CD14-positive monocyte (primary cell): ENCODE data around the gene KIAA0753. TPM values are rescaled to one million over a fixed set of nuclear protein-coding genes. Genes with fewer than 3 reads are reported as not detected.

Experiments
- DNase-seq, 3 donors: peaks; one replicate each; pipeline ENCODE4 v3.0.0-alpha.2; 2011 to 2022
- H2AFZ ChIP-seq: 2 replicates; pipeline ENCODE4 v1.6.0; 2012; ENCODE audit warnings: mild to moderate bottlenecking, low read depth, low read length, inconsistent platforms; ENCODE audit not compliant: insufficient read depth, poor library complexity, severe bottlenecking
- H3K27ac ChIP-seq, 2 donors: 1 replicate in 1 of 2; 2 replicates in 1 of 2; pipeline ENCODE4 v1.5.1; 2012 to 2013; ENCODE audit warnings: low read length in 2 of 2, control low read depth in 1 of 2, inconsistent platforms in 1 of 2, low read depth in 1 of 2, mild to moderate bottlenecking in 1 of 2
- H3K27me3 ChIP-seq, 2 donors: one replicate each; pipeline versions ENCODE4 v1.6.0 to v1.6.1; 2011 to 2013; ENCODE audit warnings: low read length in 2 of 2; ENCODE audit not compliant: control insufficient read depth in 2 of 2, insufficient read depth in 2 of 2
- H3K36me3 ChIP-seq, 2 donors: replicated peaks in 1 of 2; 1 replicate in 1 of 2; 2 replicates in 1 of 2; pipeline versions ENCODE4 v1.5.1 to v1.6.1; 2012 to 2013; ENCODE audit warnings: low read length in 2 of 2, control low read depth in 1 of 2, inconsistent platforms in 1 of 2, mild to moderate bottlenecking in 1 of 2; ENCODE audit not compliant: insufficient read depth in 2 of 2, control insufficient read depth in 1 of 2
- H3K4me1 ChIP-seq, 2 donors: 1 replicate in 1 of 2; 2 replicates in 1 of 2; pipeline versions ENCODE4 v1.5.1 to v1.6.1; 2012 to 2013; ENCODE audit warnings: low read length in 2 of 2, control low read depth in 1 of 2, inconsistent platforms in 1 of 2, mild to moderate bottlenecking in 1 of 2, moderate library complexity in 1 of 2; ENCODE audit not compliant: insufficient read depth in 2 of 2, control insufficient read depth in 1 of 2
- H3K4me2 ChIP-seq: replicated peaks from 2 replicates; pipeline ENCODE3; 2012; ENCODE audit warnings: low read length, moderate library complexity, mild to moderate bottlenecking; ENCODE audit not compliant: poor library complexity, severe bottlenecking; ENCODE audit errors: extremely low read depth
- H3K4me3 ChIP-seq, 3 experiments: fragments of 200-600 bp in 1 of 3; sonication (generic) in 1 of 3; replicated peaks in 1 of 3; 1 replicate in 2 of 3; 2 replicates in 1 of 3; pipeline ENCODE4 v1.5.1; 2011 to 2013; ENCODE audit warnings: low read length in 3 of 3, mild to moderate bottlenecking in 3 of 3, control low read depth in 2 of 3, low read depth in 2 of 3, inconsistent platforms in 1 of 3, moderate library complexity in 1 of 3
- H3K79me2 ChIP-seq: 2 replicates; pipeline ENCODE4 v1.6.0; 2012; ENCODE audit warnings: mild to moderate bottlenecking, control low read depth, inconsistent platforms, low read length, moderate library complexity; ENCODE audit not compliant: insufficient read depth
- H3K9ac ChIP-seq: 2 replicates; pipeline ENCODE4 v1.6.0; 2017; ENCODE audit warnings: low read length, mild to moderate bottlenecking; ENCODE audit not compliant: insufficient read depth, poor library complexity, severe bottlenecking
- H3K9me3 ChIP-seq, 2 donors: replicated peaks in 1 of 2; 1 replicate in 1 of 2; 2 replicates in 1 of 2; pipeline versions ENCODE4 v1.5.1 to v1.6.1; 2012 to 2013; ENCODE audit warnings: low read length in 2 of 2, control low read depth in 1 of 2; ENCODE audit not compliant: control insufficient read depth in 1 of 2, insufficient read depth in 1 of 2
- H4K20me1 ChIP-seq: 2 replicates; pipeline ENCODE4 v1.6.0; 2012; ENCODE audit warnings: mild to moderate bottlenecking, low read length, control low read depth, moderate library complexity; ENCODE audit not compliant: insufficient read depth
- H3K27ac Mint-ChIP-seq, 7 donors: one replicate each; pipeline ENCODE4 v1.8.0; 2020; ENCODE audit warnings: mild to moderate bottlenecking in 7 of 7, mixed read lengths in 7 of 7, moderate library complexity in 6 of 7, inconsistent platforms in 2 of 7
- H3K27me3 Mint-ChIP-seq, 3 donors: one replicate each; pipeline ENCODE4 v1.8.0; 2021 to 2022; ENCODE audit warnings: low read depth in 3 of 3, mild to moderate bottlenecking in 3 of 3, mixed read lengths in 3 of 3, moderate library complexity in 3 of 3, inconsistent platforms in 1 of 3
- H3K36me3 Mint-ChIP-seq, 2 donors: one replicate each; pipeline ENCODE4 v1.8.0; 2020; ENCODE audit warnings: mixed read lengths in 2 of 2, inconsistent platforms in 1 of 2, mild to moderate bottlenecking in 1 of 2
- H3K4me1 Mint-ChIP-seq: one replicate; pipeline ENCODE4 v1.8.0; 2020; ENCODE audit warnings: mild to moderate bottlenecking, mixed read lengths
- H3K4me3 Mint-ChIP-seq, 2 donors: one replicate each; pipeline ENCODE4 v1.8.0; 2020; ENCODE audit warnings: mild to moderate bottlenecking in 2 of 2, mixed read lengths in 2 of 2, moderate library complexity in 1 of 2
- H3K9me3 Mint-ChIP-seq, 7 donors: one replicate each; pipeline ENCODE4 v1.8.0; 2020 to 2022; ENCODE audit warnings: mixed read lengths in 7 of 7, mild to moderate bottlenecking in 6 of 7, moderate library complexity in 6 of 7, inconsistent platforms in 2 of 7
- WGBS: methylation state at CpG from one replicate; pipeline ENCODE4 v1.1.5; 2013; ENCODE audit warnings: missing lambda C conversion rate; ENCODE audit not compliant: insufficient coverage; 5-methylcytosine and 5-hydroxymethylcytosine counted together
- intact Hi-C, 2 donors: fragments of 100-400 bp; cut with micrococcal nuclease; formaldehyde crosslinking; loops; one replicate each; pipeline versions ENCODE4 v1.15.0 to v1.15.1; 2023
- polyA plus RNA-seq, 3 donors: library from polyadenylated mRNA; depleted of rRNA in 1 of 3; unstranded in 2 of 3; stranded (reverse) in 1 of 3; fragments of 300-500 nt in 2 of 3; fragments of >200 nt in 1 of 3; fragmentation: Illumina TruSeq in 2 of 3; gene quantifications; 1 replicate in 2 of 3; 2 replicates in 1 of 3; pipeline ENCODE4 v1.2.3, GENCODE V29; 2012 to 2021
- TF ChIP-seq, protein P1 (sequence below): fragments of 200-600 bp; IDR thresholded peaks from one replicate; pipeline ENCODE4 v1.8.0; 2022; ENCODE audit warnings: antibody characterized with exemption, mild to moderate bottlenecking

Gene KIAA0753
- polyA plus RNA-seq, 3 donors: 1.7 to 6.6 (median 3.5) TPM

DNA sequence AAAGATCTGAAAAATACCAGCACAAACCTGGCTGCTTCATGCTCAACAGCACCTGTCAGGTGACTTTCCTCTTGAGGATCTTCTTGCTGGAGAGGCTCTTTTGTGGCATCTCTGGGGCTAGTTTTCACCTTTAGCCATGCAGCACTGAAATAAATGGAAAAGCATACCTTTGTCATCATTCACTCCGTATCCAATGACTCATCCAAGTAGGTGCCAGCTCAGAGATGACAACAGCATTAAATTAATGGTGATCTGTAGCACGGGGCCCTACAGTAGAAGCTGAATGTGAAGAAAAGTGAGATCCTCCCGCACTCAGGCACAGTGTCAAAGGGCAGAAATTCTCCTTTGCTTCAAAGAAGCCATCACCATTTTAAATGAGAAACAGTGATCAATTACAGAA, 32.2 kb downstream of the KIAA0753 start:
- no peak overlapping the region for H3K4me2 ChIP-seq
- H3K36me3 ChIP-seq: peaks cover 66 to 88% of the 10 kb centered on the region in 2 donors
- TF ChIP-seq, protein P1, sequence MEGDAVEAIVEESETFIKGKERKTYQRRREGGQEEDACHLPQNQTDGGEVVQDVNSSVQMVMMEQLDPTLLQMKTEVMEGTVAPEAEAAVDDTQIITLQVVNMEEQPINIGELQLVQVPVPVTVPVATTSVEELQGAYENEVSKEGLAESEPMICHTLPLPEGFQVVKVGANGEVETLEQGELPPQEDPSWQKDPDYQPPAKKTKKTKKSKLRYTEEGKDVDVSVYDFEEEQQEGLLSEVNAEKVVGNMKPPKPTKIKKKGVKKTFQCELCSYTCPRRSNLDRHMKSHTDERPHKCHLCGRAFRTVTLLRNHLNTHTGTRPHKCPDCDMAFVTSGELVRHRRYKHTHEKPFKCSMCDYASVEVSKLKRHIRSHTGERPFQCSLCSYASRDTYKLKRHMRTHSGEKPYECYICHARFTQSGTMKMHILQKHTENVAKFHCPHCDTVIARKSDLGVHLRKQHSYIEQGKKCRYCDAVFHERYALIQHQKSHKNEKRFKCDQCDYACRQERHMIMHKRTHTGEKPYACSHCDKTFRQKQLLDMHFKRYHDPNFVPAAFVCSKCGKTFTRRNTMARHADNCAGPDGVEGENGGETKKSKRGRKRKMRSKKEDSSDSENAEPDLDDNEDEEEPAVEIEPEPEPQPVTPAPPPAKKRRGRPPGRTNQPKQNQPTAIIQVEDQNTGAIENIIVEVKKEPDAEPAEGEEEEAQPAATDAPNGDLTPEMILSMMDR: no peak
- no peaks in the 10 kb centered on the region for H3K27me3 ChIP-seq
- no peak for DNase-seq
- H3K36me3 Mint-ChIP-seq: peaks cover 79 to 83% of the 10 kb centered on the region in 2 donors
- no peaks in the 10 kb centered on the region for H4K20me1 ChIP-seq
- no peak overlapping the region for H3K4me3 Mint-ChIP-seq
- intact Hi-C loops: no loop called here
- H3K4me1 Mint-ChIP-seq: no peaks in the 10 kb centered on the region
- no peaks in the 10 kb centered on the region for H3K79me2 ChIP-seq
- no peak overlapping the region for H3K27ac Mint-ChIP-seq
- no peak overlapping the region for H3K27ac ChIP-seq
- no peaks in the 10 kb centered on the region for H3K9me3 ChIP-seq
- H2AFZ ChIP-seq: no peak overlapping the region
- 100% methylated on average over 1 of the region's 3 CpGs for WGBS
- H3K9me3 Mint-ChIP-seq: no peaks in the 10 kb centered on the region
- no peak overlapping the region for H3K4me3 ChIP-seq
- H3K27me3 Mint-ChIP-seq: peaks cover 0 to 2% (median 0%) of the 10 kb centered on the region in 3 donors
- H3K9ac ChIP-seq: no peak overlapping the region
- H3K4me1 ChIP-seq: no peaks in the 10 kb centered on the region

GRCh38 chr17:6605142-6605541, 35.4 kb downstream of the KIAA0753 start:
- peaks cover 4 to 5% of the 10 kb centered on the region in 2 donors for H3K4me1 ChIP-seq
- no peak overlapping the region for H2AFZ ChIP-seq
- H4K20me1 ChIP-seq: no peaks in the 10 kb centered on the region
- no peaks in the 10 kb centered on the region for H3K27me3 ChIP-seq
- Mint-ChIP-seq H3K4me3 (no peak overlapping the region), H3K4me1 (peaks cover 9% of the 10 kb centered on the region), H3K27ac (peak overlapping the region in 1 of 7 donors; percentile 1), H3K27me3 (peaks cover 0 to 3% (median 0%) of the 10 kb centered on the region in 3 donors), H3K9me3 (no peaks in the 10 kb centered on the region), H3K36me3 (peaks cover 78 to 80% of the 10 kb centered on the region in 2 donors)
- 98% methylated on average over 6 of the region's 6 CpGs for WGBS
- no peak overlapping the region for H3K27ac ChIP-seq
- H3K9me3 ChIP-seq: no peaks in the 10 kb centered on the region
- no peak overlapping the region for H3K4me2 ChIP-seq
- H3K4me3 ChIP-seq: no peak overlapping the region
- H3K36me3 ChIP-seq: peaks cover 60 to 82% of the 10 kb centered on the region in 2 donors
- intact Hi-C loops: no loop called here
- DNase-seq: no peak
- TF ChIP-seq, protein P1: no peak
- H3K9ac ChIP-seq: no peak overlapping the region
- H3K79me2 ChIP-seq: no peaks in the 10 kb centered on the region
